Caco-2 (cell line): ENCODE results near the gene ARHGAP4. TPM values are rescaled to one million over a fixed set of nuclear protein-coding genes. Genes with fewer than 3 reads are reported as not detected.

Experiments used
- BruUV-seq: library from RNA; stranded (reverse); fragments of 400-500 nt; replicated peaks from 2 replicates; lab custom pipeline; 2021; lab: Mats Ljungman, UMichigan
- CTCF ChIA-PET: fragments of 300-600 bp; sonication (Branson Sonifier 250); formaldehyde crosslinking; loops from one replicate; lab custom pipeline; 2022; ENCODE audit warnings: antibody characterized with exemption; lab: Charles Lee
- POLR2A ChIA-PET: fragments of 300-600 bp; sonication (Branson Sonifier 250); formaldehyde crosslinking; loops from one replicate; lab custom pipeline; 2022; ENCODE audit warnings: antibody characterized with exemption; lab: Charles Lee
- DNase-seq, 2 experiments: peaks; one replicate each; pipeline versions ENCODE4 v3.0.0 to v3.0.0-alpha.2; 2020 to 2022
- H3K27me3 ChIP-seq: replicated peaks from 2 replicates; pipeline ENCODE4 v1.6.0; 2011; ENCODE audit warnings: low read length; ENCODE audit not compliant: control insufficient read depth, insufficient read depth
- H3K36me3 ChIP-seq: 2 replicates; pipeline ENCODE4 v1.5.1; 2011; ENCODE audit warnings: low read length; ENCODE audit not compliant: control insufficient read depth, insufficient read depth
- H3K4me1 ChIP-seq: fragments of 250-450 bp; sonication (Bioruptor Pico); 2 replicates; pipeline ENCODE4 v1.5.1; 2020; ENCODE audit warnings: mild to moderate bottlenecking
- H3K4me3 ChIP-seq: 2 replicates; pipeline ENCODE4 v1.5.1; 2011; ENCODE audit warnings: low read depth, mild to moderate bottlenecking, control low read depth, low read length
- H3K9me3 ChIP-seq: fragments of 250-450 bp; sonication (Bioruptor Pico); 2 replicates; pipeline ENCODE4 v1.5.1; 2020; ENCODE audit warnings: mild to moderate bottlenecking, moderate library complexity
- H3K27ac Mint-ChIP-seq: one replicate; pipeline ENCODE4 v1.8.0; 2022; ENCODE audit warnings: mixed read lengths; ENCODE audit not compliant: unreplicated experiment
- H3K27me3 Mint-ChIP-seq: one replicate; pipeline ENCODE4 v1.8.0; 2022; ENCODE audit warnings: mixed read lengths; ENCODE audit not compliant: insufficient read depth, unreplicated experiment
- H3K36me3 Mint-ChIP-seq: one replicate; pipeline ENCODE4 v1.8.0; 2022; ENCODE audit warnings: mild to moderate bottlenecking, mixed read lengths; ENCODE audit not compliant: insufficient read depth, unreplicated experiment
- H3K4me1 Mint-ChIP-seq: one replicate; pipeline ENCODE4 v1.8.0; 2022; ENCODE audit warnings: low read depth, mixed read lengths; ENCODE audit not compliant: unreplicated experiment
- H3K4me3 Mint-ChIP-seq: one replicate; pipeline ENCODE4 v1.8.0; 2022; ENCODE audit warnings: mild to moderate bottlenecking, moderate library complexity, mixed read lengths; ENCODE audit not compliant: unreplicated experiment
- H3K9me3 Mint-ChIP-seq: one replicate; pipeline ENCODE4 v1.8.0; 2022; ENCODE audit warnings: mixed read lengths; ENCODE audit not compliant: unreplicated experiment
- intact Hi-C: fragments of 100-400 bp; cut with micrococcal nuclease; formaldehyde crosslinking; loops from one replicate; pipeline ENCODE4 v1.10.0; 2022; ENCODE audit not compliant: unreplicated experiment
- total RNA-seq: library from RNA; stranded (reverse); gene quantifications from 2 replicates; pipeline ENCODE4 v1.2.3, GENCODE V29; 2022
- TF ChIP-seq, protein P1 (sequence below), 2 experiments: fragments of 200-600 bp in 1 of 2; IDR thresholded peaks; 1 replicate in 1 of 2; 2 replicates in 1 of 2; pipeline versions ENCODE4 v1.5.1 to v1.8.0; 2011 to 2022; ENCODE audit warnings: antibody characterized with exemption in 1 of 2, control low read depth in 1 of 2, inconsistent platforms in 1 of 2, low read depth in 1 of 2, low read length in 1 of 2, mild to moderate bottlenecking in 1 of 2, moderate library complexity in 1 of 2; ENCODE audit not compliant: insufficient read depth in 1 of 2, severe bottlenecking in 1 of 2, unreplicated experiment in 1 of 2

The ARHGAP4 gene
- total RNA-seq, 1 experiment from 2014 or later = 15.7 TPM

DNA sequence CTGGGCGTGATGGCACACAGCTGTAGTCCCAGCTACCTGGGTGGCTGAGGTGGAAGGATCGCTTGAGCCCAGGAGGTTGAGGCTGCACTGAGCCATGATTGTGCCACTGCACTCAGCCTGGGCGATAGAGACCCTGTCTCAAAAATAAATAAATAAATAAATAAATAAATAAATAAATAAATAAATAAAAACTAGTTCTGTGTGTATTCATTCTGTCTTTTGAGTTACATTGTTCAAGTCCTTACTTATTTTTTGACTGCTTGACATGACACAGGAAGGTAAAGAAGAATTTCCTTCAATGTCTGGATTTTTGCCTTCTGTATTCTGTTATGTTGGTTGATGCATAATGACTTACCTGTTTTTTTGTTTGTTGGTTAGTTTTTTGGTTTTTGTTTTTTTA, 11.0 kb upstream of the ARHGAP4 start:
- ChIA-PET CTCF (no interaction called here), POLR2A (interaction anchor here (0.6 kb wide), 1 partner anchor 9 kb away, joined by 3 read pairs; no protein-coding TSS in a partner anchor)
- H3K36me3 Mint-ChIP-seq = peaks cover 6% of the 10 kb centered on the region
- BruUV-seq = no TSS peak
- peaks cover 5% of the 10 kb centered on the region for H3K4me1 Mint-ChIP-seq
- H3K27me3 Mint-ChIP-seq = no peaks in the 10 kb centered on the region
- H3K4me1 ChIP-seq = 0 out of 2 replicates have a peak, but pooled peaks cover 6% of the 10 kb centered on the region
- TF ChIP-seq, protein P1, sequence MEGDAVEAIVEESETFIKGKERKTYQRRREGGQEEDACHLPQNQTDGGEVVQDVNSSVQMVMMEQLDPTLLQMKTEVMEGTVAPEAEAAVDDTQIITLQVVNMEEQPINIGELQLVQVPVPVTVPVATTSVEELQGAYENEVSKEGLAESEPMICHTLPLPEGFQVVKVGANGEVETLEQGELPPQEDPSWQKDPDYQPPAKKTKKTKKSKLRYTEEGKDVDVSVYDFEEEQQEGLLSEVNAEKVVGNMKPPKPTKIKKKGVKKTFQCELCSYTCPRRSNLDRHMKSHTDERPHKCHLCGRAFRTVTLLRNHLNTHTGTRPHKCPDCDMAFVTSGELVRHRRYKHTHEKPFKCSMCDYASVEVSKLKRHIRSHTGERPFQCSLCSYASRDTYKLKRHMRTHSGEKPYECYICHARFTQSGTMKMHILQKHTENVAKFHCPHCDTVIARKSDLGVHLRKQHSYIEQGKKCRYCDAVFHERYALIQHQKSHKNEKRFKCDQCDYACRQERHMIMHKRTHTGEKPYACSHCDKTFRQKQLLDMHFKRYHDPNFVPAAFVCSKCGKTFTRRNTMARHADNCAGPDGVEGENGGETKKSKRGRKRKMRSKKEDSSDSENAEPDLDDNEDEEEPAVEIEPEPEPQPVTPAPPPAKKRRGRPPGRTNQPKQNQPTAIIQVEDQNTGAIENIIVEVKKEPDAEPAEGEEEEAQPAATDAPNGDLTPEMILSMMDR (IDR thresholded peaks at IDR 0.05; ENCODE audit: insufficient read depth in 1 of 2, low read depth in 1 of 2, low read length in 1 of 2, severe bottlenecking in 1 of 2, unreplicated experiment in 1 of 2) = no peak
- H3K36me3 ChIP-seq = no peaks in the 10 kb centered on the region
- H3K9me3 Mint-ChIP-seq = no peaks in the 10 kb centered on the region
- no peak for DNase-seq
- no peak overlapping the region for H3K27ac Mint-ChIP-seq
- no peaks in the 10 kb centered on the region for H3K9me3 ChIP-seq
- intact Hi-C loops = no loop called here
- no peaks in the 10 kb centered on the region for H3K27me3 ChIP-seq
- H3K4me3 ChIP-seq = no peak overlapping the region
- H3K4me3 Mint-ChIP-seq = no peak overlapping the region

DNA sequence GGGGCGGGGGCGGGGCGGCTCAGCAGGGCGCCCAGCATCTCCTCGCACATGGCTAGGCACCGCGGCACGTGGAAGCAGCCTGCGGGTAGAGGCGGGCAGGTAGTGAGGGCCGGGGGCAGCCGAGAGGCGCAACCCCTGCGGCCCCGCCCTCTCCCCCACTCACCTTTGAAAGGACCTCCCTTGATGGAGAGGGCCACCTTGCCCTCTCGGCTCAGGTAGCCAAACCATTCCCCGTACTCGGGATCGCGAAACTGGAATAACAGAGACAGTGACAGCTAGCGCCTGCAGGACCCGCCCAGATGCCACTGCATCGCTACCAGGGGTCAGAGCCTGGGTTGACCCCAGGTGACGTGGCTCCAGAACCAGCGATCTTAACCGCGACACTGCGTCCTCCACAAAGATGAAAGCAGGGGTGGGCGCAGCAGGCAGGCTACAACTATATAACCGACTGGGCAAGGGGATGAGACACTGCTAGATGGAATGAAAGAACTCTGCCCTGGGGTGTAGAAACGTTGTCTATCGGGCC, 9.3 kb upstream of the ARHGAP4 start:
- peak overlapping the region; percentile 66 for H3K4me3 Mint-ChIP-seq
- ChIA-PET CTCF (interaction anchor here (1.1 kb wide), 1 partner anchor 12 kb away, joined by 6 read pairs; no protein-coding TSS in a partner anchor), POLR2A (interaction anchor here (1.2 kb wide), 1 partner anchor 10 kb away, joined by 3 read pairs; the partner anchor contains the start of gene ARHGAP4)
- H3K36me3 Mint-ChIP-seq = peaks cover 15% of the 10 kb centered on the region
- H3K27me3 ChIP-seq = no peaks in the 10 kb centered on the region
- 0 out of 2 replicates have a peak, but pooled peaks cover 3% of the 10 kb centered on the region for H3K4me1 ChIP-seq
- DNase-seq = peak; percentile 34 to 47
- no peaks in the 10 kb centered on the region for H3K36me3 ChIP-seq
- H3K27ac Mint-ChIP-seq = no peak overlapping the region
- intact Hi-C loops = no loop called here
- H3K9me3 Mint-ChIP-seq = no peaks in the 10 kb centered on the region
- TF ChIP-seq, protein P1 (IDR thresholded peaks at IDR 0.05; ENCODE audit: insufficient read depth in 1 of 2, low read depth in 1 of 2, low read length in 1 of 2, severe bottlenecking in 1 of 2, unreplicated experiment in 1 of 2) = no peak
- BruUV-seq = no TSS peak
- peak overlapping the region; percentile 56 for H3K4me3 ChIP-seq
- H3K9me3 ChIP-seq = no peaks in the 10 kb centered on the region
- no peaks in the 10 kb centered on the region for H3K27me3 Mint-ChIP-seq
- peaks cover 4% of the 10 kb centered on the region for H3K4me1 Mint-ChIP-seq

DNA sequence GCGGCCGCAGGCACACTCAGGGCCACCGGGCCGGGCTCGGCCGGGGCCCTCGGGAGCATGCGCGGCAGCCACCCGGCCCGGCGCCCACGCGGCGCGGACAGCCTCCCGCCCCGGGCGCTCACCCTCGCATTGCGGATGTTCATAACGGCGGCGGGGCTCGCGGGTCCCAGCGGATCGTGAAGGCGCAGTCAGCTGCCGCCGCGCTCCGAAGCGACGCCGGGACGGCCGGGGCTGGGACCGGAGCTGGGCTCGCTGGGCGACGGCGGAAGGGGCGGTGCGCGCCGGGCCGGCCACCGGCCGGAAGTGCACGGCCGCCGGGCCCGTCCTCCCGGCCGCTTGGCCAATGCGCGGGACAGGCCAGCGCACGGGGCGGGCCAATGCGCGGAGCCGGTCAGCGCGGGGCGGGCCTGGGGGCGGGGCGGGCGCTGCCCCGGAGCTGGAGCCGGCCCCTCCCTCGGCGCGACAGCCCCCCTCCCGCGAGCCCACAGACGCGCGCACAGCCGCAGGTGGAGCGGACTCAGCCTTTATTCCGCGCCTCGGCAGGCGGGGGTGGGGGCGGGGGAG, 8.8 kb upstream of the ARHGAP4 start, which contains the start of gene NAA10:
NAA10 (minus strand) TSS at position 276 of the 564 bp plus-strand sequence; CDS start at position 143, 133 bp downstream.
- no TSS peak for BruUV-seq
- TF ChIP-seq, protein P1 (IDR thresholded peaks at IDR 0.05; ENCODE audit: insufficient read depth in 1 of 2, low read depth in 1 of 2, low read length in 1 of 2, severe bottlenecking in 1 of 2, unreplicated experiment in 1 of 2) = no peak
- Histone ChIP-seq H3K9me3 (no peaks in the 10 kb centered on the region), H3K36me3 (no peaks in the 10 kb centered on the region), H3K4me1 (no peaks in the 10 kb centered on the region), H3K27me3 (no peaks in the 10 kb centered on the region), H3K4me3 (peak within 1 kb of the TSS; percentile 56)
- Mint-ChIP-seq H3K27me3 (no peaks in the 10 kb centered on the region), H3K27ac (no peak within 1 kb of the TSS), H3K36me3 (peaks cover 15% of the 10 kb centered on the region), H3K4me3 (peak within 1 kb of the TSS; percentile 76), H3K4me1 (no peaks in the 10 kb centered on the region), H3K9me3 (no peaks in the 10 kb centered on the region)
- POLR2A ChIA-PET = interaction anchor here (1.2 kb wide), 1 partner anchor 9 kb away, joined by 3 read pairs; the partner anchor contains the start of gene ARHGAP4
- CTCF ChIA-PET = interaction anchor here (1.1 kb wide), 1 partner anchor 12 kb away, joined by 6 read pairs; no protein-coding TSS in a partner anchor
- intact Hi-C loops = no loop called here
- peak; percentile 62 to 81 for DNase-seq
